Adrenal gland (tissue), 5 donors: ENCODE data around the gene TIMP2.

Experiments
- POLR2A ChIP-seq, 2 donors: fragments of 450-650 bp; IDR thresholded peaks; one replicate each; pipeline ENCODE4 v1.6.1; 2017; ENCODE audit warnings: antibody characterized with exemption in 2 of 2, mild to moderate bottlenecking in 2 of 2, moderate library complexity in 1 of 2
- TF ChIP-seq, protein P1 (sequence below), 6 experiments: fragments of 450-650 bp in 4 of 6; fragments of 200-600 bp in 2 of 6; sonication (generic) in 1 of 6; IDR thresholded peaks; 1 replicate in 5 of 6; 2 replicates in 1 of 6; pipeline versions ENCODE4 v1.5.1 to v1.8.0; 2016 to 2021; ENCODE audit warnings: antibody characterized with exemption in 6 of 6, mild to moderate bottlenecking in 2 of 6, moderate library complexity in 1 of 6
- donor health status: DM: no; HTN: no; CAD: no.

DNA sequence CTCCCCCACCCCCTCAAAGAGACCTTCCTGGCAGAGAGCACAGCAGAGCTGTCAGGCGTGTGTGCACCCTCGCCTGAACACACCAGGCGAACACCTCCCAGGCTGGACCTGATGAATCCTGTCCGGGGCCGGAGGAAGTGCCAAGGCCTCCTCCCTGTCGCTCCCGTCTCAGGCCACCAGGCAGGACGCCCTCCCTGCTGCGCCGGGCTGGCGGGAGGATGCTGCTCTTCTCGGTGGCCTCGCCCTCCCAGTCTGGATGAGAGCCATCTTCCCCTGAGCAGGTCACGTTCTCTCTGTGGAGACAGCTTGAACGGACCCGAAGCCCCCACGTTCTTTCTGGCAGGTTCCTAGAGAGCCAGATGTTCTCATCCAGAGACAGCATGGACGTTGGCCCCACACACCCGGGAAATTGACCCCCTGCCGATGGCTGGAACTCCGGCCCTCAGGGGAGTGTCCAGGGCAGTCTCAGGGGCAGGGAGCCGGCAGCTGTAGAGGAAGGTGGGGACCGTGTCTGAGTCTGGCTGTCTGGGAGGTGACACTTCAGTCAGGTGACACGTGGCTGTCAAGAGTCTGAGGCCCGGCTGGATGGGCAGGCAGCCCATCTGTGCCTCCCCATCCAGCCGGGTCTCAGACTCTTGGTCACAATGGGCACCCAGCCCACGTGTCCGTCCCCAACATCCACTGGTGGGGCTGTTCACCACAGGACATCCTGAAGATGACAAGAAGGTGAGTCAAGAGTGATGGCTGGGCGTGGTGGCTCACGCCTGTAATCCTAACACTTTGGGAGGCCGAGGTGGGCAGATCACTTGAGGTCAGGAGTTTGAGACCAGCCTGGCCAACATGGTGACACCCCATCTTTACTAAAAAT, 5.0 kb upstream of the TIMP2 start:
- TF ChIP-seq, protein P1, sequence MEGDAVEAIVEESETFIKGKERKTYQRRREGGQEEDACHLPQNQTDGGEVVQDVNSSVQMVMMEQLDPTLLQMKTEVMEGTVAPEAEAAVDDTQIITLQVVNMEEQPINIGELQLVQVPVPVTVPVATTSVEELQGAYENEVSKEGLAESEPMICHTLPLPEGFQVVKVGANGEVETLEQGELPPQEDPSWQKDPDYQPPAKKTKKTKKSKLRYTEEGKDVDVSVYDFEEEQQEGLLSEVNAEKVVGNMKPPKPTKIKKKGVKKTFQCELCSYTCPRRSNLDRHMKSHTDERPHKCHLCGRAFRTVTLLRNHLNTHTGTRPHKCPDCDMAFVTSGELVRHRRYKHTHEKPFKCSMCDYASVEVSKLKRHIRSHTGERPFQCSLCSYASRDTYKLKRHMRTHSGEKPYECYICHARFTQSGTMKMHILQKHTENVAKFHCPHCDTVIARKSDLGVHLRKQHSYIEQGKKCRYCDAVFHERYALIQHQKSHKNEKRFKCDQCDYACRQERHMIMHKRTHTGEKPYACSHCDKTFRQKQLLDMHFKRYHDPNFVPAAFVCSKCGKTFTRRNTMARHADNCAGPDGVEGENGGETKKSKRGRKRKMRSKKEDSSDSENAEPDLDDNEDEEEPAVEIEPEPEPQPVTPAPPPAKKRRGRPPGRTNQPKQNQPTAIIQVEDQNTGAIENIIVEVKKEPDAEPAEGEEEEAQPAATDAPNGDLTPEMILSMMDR (IDR thresholded peaks at IDR 0.05): peak in 1 of 6 experiments; percentile 15
- no peak for TF ChIP-seq POLR2A (IDR thresholded peaks at IDR 0.05)
